ENCODE data around the gene MRPL9.

The MRPL9 gene

GRCh38 chr1:151733126-151733525, 30.2 kb downstream of the MRPL9 start:
- DNase-seq (ENCODE audit: low spot score): no peak

- no peak for DNase-seq (ENCODE audit: low spot score)
These were observed 33.4 kb downstream of the MRPL9 start for GRCh38 chr1:151729966-151730291.

- no peak for DNase-seq (ENCODE audit: low spot score)
These were observed 33.9 kb downstream of the MRPL9 start for GRCh38 chr1:151729157-151729965.

GRCh38 chr1:151728151-151729054, 34.9 kb downstream of the MRPL9 start:
- DNase-seq (ENCODE audit: low spot score): peak; percentile 57

DNA sequence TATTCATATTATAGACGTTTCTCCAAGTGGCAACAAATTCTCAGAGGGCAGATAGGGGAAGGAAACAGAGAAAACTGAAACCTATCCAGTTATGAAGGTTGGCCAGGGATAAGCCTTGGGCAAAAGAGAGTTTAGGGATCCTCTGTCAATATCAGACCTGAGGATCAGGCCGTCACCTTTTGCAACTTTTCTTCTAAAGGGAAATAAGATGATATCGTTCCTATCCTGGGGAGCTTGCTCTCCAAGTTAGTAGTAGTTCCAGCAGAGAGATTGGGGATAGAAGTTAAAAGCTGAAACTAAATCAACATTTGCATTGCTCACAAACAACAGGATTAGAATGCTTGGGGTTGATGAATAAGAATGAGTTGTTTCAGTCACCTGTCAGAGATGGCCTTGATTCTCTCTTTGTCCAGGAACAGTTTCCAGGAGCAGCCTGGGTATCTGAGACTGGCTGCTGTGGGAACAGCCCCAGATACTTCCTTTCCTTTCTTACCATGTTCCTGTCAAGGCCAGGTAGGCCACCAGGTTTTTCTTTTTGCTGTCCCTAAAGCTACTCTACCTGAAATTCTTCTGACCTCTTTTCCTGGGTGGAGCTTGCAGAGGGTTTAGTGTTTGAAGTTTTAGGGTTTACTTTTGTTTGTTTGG, 39.4 kb downstream of the MRPL9 start:
- no peak for DNase-seq (ENCODE audit: low spot score)

DNA sequence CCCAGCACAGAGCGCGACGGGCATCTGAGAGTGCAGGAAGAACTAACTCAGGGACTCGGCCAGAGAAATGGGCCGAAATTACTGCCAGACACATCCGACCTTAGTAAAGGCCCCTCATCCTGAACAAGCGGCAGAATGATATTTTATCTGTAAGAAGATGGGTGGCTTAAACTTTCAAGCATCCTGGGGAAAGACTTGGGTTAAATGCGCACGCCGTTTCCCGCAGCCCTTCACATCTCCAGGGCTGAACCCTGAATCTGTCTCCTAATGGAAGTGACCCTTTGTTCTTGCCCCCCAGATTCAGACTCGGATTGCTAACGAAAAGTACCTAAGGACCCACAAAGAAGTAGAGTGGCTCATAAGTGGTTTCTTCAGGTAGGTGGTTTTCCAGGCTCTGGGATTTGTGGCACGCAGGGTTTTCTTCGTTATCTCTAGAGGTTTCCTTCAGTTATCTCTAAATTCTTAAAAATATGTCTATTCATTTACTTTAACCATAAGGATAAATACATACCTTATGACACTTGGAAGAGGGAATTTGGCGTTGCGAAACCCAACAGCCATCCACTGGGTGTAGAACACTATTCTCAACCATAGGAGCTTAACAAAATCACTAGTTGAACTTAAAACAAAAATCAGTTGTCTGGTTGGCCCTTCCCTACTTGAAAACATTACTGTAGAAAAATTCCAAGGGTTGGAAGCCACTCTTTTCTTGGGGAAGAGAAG, 41.3 kb downstream of the MRPL9 start:
- DNase-seq (ENCODE audit: low spot score): no peak

GRCh38 chr1:151720974-151721787, 42.1 kb downstream of the MRPL9 start, which contains the start of gene RIIAD1:
RIIAD1 (plus strand) TSS chr1:151721522; CDS start chr1:151721537, 15 bp downstream.
- no peak for DNase-seq (ENCODE audit: low spot score)

DNA sequence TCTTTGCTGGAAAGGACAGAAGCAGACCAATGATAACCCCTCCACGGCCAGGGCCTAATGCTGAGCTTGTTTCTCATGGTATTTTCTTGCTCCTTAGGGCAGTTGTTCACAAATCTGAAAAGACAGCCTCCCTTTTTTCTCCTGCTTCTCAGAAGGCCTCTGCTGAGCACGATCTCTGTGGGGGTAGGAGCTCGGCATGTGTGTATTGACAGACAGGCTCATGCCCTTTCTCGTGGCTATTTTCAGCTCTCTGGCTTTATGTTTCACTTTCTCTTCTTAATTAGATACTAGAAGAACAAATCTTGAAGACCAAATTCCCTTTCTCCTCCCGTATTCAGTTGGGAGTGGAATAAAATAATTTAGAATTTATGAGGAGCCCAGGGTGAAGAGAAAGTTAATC, 42.7 kb downstream of the MRPL9 start:
- no peak for DNase-seq (ENCODE audit: low spot score)

GRCh38 chr1:151720125-151720524, 43.2 kb downstream of the MRPL9 start:
- DNase-seq (ENCODE audit: low spot score): no peak

GRCh38 chr1:151718666-151719065, 44.6 kb downstream of the MRPL9 start:
- DNase-seq (ENCODE audit: low spot score): no peak

GRCh38 chr1:151718011-151718431, 45.3 kb downstream of the MRPL9 start:
- DNase-seq (ENCODE audit: low spot score): no peak

GRCh38 chr1:151716771-151717631, 46.3 kb downstream of the MRPL9 start, which contains the start of gene CELF3:
CELF3 (minus strand) TSS chr1:151716803; CDS start chr1:151716020, 783 bp downstream.
- DNase-seq (ENCODE audit: low spot score): peak; percentile 85

DNA sequence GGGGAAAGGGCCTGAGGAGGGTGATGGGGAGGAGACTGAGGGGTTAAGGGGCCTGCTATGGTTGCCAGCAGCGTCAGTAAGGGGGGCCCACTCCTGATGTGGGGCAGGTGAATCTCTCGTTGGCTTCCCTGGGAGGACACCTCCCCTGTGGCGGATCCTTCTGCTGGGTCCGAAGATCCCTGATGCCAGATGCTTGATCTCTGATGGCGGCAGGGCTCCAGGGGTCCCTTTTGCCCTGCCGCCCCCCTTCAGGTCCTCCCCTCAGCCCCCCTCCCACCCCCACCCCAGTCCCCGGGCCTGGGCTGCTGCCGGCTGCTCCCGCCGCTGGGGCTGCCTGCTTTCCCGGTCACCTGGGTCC, 46.9 kb downstream of the MRPL9 start:
- no peak for DNase-seq (ENCODE audit: low spot score)

DNA sequence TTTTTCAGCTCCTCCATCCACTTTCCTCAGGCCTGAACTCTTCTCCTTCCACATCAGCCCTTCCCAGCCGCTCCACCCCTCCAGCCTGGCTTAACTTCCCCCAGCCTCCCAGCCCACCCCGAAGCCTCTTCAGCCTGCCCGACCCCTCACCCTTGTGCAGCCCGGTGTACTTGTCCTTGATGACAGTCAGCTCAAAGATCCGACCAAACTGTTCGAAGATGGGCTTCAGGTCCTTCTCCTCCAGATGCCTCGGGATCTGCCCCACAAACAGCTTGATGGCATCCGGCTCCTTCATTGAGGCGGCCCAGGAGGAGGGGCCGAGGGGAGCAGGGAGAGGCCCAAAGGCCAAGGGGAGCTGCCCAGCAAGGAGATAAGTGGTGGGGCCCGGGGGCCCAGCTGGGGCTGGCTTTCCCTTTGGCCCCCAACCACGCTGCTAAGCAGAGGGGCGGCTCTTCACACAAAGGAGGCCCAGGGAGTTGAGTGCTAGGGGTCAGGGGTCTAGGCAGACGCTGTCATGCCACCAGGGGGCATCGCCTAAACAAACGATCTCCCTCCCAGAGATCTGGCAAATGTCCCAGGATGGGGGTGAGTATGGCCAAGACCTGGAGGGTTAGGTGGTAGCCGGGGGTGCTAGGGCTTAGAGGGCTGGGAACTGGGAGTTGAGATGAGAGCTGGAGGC, 47.4 kb downstream of the MRPL9 start:
- no peak for DNase-seq (ENCODE audit: low spot score)

GRCh38 chr1:151714820-151715725, 48.2 kb downstream of the MRPL9 start:
- DNase-seq (ENCODE audit: low spot score): no peak

- DNase-seq (ENCODE audit: low spot score): no peak
These were observed 49.4 kb downstream of the MRPL9 start for GRCh38 chr1:151713874-151714273.

DNA sequence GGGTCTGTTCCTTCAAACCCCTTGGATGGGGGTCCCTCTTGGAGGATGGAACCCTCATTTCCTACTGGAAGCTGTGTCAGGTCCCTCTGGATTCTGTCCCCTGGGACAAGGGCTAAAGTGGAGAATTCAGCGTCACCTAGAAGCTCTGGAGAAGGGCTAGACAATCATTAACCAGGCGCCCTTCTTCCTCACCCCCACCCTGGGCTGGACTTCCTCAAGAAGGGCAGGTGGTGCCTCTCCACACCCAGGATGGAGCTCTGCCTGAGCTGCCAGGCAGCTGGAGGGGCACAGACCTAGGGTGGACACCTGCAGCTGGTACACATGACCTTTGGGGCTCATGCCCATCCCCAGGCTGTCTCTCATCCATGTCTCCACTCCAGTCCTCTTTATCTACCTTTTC, 50.3 kb downstream of the MRPL9 start:
- no peak for DNase-seq (ENCODE audit: low spot score)

- DNase-seq (ENCODE audit: low spot score): no peak
These were observed 51.3 kb downstream of the MRPL9 start for GRCh38 chr1:151711951-151712350.
